Activated CD8-positive, alpha-beta memory T cell treated with anti-CD3 and anti-CD28 coated beads for 4 hours (primary cell): ENCODE results near the gene CHTF8.

ENCODE experiments used
- DNase-seq, 2 donors: peaks; one replicate each; pipeline ENCODE4 v3.0.0-alpha.2; 2020; ENCODE audit warnings: low read depth in 2 of 2

The CHTF8 gene

DNA sequence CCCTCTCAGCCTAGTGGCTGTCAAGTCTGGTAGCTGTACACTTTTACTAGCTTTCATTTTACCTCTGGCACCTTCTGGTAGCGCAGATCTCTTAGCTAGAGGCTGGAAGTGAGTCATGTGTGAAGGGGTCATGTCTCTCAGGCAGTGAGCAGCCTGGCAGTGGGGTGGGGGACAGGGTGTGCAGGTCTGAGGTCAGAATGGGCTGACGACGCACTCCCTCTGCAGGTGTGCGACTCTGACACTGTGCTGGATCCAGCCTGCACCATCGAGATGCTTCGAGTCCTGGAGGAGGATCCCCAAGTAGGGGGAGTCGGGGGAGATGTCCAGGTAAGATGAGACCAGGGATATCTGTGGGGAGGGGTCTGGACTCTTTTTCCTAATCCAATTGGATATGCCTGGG, 19.2 kb downstream of the CHTF8 start:
- no peak for DNase-seq

DNA sequence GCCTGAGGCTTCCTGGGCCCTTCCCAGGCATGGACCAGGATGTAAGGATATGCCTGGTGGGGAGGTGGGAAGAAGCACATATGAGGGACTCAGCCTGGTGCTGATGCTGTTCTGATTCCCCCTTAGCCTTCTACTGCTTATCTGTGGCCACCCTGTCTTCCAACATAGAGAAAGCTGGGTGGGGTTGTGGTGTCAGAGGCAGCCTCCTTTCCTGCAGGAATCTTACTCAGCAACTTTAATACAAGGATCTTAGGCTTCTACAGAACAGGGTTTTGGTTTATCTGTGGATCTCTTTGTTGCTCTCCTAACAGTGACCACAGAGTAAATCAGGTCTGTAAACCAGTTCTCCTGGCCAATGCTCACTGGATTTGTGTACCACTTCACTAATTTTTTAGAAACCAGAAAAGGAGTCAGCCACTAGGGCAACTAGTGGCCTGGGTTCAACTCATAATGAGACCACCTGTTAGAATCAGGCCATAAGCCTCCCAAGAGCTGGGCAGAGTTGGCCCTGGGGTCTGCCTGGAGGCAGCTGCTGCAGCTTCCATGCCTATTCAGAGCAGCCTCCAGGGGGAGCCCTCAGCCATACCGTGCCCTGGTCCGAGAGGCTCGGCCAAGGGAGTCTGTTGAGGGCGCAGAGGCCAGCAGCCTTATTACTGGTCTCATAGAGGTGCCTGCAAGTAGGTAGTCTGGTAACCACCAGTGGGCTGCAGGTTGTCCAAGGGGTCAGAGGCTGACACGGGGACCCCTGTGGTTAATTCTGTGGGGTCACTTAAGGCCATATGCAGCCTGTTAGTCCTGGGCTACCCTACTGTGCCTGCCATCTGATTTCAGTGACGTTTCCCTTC, 19.9 kb downstream of the CHTF8 start:
- DNase-seq, result peak in 1 of 2 donors; percentile 17

DNA sequence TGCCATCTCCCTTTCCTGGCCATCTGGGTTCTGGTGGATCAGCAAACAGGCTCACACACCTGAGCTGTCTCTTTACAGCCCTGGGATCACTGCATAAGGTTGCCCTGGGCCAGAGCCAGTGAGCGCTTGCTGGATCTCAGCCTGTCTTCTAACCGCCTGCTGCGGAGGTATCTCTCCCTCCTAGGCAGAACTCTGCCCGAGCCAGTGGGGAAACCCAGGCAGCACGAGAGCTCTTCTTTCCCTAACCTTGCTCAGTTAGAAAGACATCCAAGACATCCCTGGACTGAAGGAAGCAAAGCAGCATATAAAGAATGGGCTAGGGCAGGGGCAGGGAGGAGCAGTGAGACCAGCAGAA, 20.5 kb downstream of the CHTF8 start:
- no peak for DNase-seq

DNA sequence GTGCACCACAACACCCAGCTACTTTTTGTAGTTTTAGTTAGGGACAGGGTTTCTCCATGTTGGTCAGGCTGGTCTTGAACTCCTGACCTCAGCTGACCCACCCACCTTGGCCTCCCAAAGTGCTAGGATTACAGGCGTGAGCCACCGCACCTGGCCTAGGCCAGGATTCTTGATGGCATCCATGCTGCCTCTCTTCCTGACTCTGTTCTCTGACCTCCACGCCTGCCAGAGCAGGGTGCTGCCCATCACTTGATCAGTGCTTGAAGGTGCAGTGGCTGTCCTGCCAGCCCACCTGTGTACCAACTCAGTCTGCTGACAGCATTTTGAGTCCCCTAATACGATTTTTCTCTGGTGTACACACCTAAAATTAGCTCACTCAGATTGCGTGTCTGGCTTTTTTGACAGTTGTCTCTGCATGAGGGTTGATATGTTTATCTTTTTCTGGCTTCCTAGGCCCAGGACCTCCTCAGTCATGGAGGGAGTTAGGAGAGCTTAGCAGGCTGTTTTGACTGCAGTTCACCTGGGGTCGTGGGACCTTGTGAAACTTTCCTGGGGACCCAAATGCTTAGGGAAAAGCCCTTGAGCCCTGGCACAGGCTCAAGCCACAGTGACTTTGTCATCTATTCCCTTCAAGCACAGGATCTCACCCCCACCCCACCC, 21.0 kb downstream of the CHTF8 start:
- no peak for DNase-seq

DNA sequence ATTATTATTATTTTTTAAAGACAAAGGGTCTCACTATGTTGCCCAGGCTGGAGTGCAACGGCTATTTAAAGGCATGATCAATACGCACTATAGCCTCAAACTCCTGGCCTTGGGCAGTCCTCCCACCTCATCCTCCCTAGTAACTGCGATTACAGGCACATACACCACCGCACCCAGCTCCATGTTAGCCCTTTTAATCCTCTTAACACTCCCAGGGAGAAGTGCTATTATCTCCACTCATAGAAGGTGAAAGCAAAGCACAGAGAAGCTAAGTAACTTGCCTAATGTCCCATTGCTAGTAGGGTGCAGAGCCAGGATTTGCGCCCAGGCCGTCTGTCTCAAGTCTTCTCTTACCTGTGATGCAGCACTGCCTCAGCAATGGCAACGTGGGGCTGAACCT, 22.0 kb downstream of the CHTF8 start:
- DNase-seq, result no peak

DNA sequence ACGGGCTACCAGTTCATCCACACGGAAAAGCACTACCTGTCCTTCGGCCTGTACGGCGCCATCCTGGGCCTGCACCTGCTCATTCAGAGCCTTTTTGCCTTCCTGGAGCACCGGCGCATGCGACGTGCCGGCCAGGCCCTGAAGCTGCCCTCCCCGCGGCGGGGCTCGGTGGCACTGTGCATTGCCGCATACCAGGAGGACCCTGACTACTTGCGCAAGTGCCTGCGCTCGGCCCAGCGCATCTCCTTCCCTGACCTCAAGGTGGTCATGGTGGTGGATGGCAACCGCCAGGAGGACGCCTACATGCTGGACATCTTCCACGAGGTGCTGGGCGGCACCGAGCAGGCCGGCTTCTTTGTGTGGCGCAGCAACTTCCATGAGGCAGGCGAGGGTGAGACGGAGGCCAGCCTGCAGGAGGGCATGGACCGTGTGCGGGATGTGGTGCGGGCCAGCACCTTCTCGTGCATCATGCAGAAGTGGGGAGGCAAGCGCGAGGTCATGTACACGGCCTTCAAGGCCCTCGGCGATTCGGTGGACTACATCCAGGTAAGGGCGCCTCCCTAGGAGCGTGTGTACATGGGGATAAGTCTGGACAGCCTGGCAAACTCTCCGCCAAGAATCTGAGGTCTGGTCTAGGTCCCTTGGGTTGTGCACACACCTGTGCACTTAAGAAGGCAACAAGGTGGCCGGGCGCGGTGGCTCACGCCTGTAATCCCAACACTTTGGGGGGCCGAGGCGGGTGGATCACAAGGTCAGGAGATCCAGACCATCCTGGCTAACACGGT, 22.7 kb downstream of the CHTF8 start:
- no peak for DNase-seq

DNA sequence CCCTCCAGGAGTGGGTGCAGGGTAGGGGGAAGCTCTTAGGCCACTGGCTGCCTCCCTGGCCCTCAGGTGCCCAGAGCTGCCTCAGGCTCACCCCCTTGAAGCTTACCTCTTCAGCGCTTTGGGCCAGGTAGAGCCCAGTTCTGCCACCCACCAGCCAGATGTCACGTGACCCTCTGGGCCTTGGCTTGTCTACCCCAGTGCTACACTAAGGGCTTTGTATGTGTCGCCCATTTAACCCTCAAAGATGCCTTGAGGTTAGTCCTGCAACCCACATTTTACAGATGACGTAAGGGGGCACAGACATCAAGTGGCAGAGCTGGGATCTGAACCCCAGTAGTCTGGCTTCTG, 23.5 kb downstream of the CHTF8 start:
- DNase-seq, result no peak

DNA sequence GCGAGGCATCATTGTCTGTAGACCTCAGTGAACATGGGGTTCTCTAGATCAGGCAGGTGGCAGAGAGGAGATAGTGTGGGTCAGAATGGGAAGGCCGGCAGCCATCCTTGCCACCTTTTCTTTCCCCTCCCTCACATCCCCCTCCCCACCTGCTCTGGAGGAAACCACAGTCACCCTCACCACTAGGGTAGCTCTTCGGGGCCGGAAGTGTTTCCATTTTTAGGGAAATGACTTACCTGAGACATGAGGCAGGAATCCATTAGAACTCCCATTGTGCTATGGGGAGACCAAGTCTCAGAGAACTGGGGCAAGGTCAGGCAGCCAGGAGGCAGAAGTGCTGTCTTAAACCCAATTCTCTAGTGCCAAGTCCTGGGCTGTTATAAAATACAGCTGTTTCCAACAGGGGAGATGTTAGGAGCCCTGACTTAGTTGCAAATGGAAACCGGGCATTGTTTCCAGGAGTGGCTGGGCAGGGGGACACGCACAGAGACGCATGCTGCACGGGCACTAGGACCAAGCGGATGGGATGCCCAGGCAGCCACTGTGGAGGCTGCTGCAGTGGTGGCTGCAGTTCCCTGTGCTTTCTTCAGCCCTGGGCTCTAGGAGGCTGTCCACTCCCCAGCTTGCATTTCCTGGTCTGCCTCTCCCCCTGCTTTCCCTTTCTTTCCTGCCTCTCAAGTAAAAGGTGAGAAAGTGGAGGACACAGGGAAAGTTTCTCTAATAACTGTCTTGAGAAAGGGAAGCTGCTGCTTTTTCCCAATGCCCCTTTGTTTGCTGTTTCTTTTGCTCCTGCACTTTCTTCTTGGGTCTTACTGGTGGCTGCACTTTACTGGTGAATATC, 24.1 kb downstream of the CHTF8 start:
- DNase-seq, result no peak

DNA sequence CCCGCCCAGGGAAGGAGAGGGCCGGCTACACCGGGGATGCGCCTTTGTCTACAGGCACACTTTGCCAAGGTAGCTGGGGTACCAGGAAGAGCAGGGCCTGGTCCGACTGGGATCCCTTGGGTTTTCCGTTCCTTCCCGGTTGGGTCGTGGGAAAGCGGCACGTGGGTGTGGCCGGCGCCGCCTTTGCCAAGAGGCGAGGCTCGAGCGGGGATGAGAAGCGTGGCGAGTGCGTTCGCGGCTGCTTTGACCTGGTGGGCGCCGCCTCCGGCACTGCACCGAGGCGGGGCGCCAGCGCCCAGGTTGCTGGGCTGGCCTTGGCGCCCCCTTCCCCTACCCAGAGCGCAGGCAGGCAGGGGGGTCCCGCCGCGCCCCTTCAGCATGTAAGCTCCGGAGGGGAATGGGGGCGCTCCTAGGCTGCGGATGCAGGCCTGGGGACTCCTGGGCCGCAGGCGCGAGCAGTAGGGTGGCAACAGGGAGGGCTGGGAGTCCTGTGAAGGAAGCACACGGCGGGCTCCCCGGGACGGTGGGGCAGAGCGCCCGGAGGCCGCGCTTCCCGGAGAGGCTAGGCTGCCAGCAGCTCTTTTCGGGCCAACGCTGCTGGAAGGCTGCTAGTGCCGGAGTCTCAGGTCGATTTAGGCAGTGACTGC, 24.9 kb downstream of the CHTF8 start:
- DNase-seq, result no peak

DNA sequence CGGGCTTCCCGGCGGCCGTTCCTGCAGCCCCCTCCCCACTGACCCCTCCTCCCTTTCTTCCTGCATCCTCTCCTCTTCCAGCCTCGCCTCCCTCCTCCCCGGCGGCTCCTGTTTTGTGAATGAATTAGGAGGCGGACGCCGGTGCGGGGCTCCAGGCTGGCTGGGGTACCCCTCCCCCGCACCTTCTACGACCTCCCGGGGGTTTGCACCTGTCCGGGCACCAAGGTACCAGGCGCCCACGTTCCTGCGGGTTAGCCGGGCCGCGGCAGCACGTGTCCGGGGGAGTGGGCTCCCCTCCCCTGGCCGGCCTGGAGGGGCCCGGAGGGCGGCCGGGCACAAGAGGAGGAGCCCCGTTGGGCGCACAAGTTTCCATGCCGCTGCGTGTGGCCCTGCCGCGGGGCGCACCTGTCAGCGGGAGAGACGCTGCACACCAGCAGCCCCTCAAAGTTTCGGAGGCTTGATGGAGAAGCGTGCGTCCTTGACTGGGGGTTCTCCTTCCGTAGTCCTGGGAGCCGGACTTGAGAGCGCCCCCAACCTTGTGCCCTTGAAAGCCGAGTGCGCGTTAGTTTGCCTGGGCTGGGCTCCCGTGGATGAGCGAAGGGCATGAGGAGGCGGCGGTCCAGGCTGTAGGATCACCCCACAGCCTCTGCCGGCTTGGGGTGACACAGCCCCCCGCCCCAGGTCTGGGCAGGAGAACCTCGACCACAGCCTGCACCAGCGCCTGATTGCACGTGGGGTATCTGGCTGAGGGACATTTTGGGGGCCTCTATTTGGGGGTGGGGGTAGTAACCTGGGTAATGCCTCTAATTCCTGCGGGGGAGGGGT, 25.7 kb downstream of the CHTF8 start:
- no peak for DNase-seq

DNA sequence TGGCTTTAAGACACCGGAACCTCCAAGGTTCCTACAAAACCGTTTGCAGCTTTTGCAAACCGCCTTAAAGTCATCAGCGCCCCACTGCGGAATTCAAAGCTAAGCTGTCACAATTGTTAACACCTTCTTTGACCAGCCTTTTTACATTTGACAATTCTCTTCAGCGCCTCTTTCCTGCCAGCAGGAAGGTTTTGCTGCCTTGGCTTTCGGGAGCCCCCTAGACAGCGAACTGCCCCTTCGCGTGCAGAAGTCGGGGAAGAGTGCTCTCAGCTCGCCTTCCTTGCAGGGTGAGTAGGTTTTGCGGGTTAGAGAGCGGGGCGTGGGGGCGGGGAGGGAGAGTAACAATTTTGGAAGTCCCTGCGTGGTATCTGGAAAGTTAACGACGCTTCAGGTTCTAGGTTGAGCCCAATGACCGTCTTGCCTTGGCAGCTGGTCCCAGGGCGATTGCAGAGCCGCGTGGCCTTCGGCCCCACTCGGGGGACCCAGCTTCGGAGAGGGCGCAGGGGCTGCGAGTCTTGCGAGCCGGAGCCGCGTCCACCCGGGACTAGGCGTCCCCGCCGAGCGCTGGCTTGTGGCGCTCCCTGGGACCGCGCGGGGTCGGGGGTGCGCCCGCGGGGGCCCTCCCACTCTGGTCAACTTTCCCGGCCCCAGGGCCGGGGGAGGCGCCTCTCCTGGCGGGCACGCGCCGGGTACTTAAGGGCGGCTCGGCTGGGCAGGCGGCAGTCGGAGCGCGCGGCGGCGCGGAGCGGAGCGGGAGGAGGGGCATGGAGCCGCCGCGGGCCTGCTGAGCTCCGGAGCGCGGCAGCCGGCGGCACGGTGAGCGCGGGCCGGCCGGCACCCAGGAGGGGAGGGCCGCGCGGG, 26.7 kb downstream of the CHTF8 start, which contains the start of gene HAS3:
HAS3 (plus strand) TSS at position 153 of the 861 bp plus-strand sequence. CDS start 3,743 bp downstream, outside the sequence.
- no peak for DNase-seq

DNA sequence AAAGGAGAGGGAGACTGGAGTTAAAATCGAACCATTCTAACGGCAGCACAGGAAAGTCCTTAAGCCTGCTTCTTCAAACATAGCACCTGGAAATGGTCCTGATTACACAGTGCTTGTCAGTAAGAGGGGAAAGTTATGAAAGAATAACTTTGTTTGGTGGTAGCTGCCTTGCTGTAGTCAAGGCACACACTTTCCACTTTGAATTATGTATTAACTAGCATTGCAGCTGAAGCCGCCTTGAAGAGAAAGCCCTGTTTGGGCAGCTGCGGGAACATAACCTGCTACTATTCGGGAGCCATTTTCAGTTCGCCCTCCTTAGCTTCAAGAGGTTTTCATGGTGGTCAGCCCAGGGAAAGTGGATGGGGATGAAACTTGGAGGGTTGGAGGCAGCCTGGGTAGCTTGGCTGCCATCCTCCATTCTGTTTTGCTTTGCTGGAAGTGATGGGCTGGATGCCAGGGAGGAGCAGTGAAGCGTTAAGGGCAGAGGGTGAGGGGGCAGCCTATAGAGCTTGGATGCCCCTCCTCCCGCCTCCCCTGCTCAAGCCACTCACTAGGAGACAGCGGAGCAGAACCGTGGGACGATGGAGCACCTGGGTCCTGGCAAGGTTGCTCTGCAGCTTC, 32.2 kb downstream of the CHTF8 start:
- no peak for DNase-seq

DNA sequence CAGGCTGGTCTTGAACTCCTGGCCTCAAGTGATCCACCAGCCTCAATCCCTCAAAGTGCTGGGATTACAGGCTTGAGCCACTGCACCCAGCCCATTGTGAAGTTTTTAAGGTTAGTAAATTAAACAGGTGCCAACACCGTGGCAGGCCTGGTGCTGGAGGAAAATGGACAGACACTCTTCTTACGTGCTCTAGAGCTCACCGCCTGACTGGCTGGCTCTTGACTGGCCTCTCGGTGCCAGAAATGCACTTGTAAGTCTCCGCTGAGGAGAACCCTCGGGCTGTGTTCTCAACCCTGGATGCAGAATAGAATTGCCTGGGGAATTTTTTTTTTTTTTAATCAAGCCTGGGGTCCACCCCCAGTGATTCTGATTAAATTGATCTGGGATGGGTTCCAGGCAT, 37.2 kb downstream of the CHTF8 start:
- no peak for DNase-seq

DNA sequence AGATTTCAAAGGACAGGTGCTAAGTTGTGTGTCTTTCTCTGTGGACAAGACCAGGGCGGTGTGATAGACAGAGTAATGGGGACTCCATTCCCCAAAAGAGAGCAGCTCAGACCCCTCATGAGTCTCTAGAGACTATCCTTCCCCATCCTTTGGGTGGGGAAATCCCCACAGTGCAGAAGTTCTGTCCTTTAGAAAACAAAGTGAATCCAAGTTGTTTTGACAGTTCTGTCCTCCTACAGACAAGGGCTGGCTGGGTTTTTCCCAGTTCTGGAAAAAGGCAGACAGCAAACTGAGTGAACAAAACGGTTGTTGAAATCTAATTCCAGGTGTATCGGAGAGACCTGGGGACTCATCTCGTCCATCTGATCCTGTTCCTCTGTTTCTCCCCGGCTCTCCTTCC, 37.9 kb downstream of the CHTF8 start:
- no peak for DNase-seq

DNA sequence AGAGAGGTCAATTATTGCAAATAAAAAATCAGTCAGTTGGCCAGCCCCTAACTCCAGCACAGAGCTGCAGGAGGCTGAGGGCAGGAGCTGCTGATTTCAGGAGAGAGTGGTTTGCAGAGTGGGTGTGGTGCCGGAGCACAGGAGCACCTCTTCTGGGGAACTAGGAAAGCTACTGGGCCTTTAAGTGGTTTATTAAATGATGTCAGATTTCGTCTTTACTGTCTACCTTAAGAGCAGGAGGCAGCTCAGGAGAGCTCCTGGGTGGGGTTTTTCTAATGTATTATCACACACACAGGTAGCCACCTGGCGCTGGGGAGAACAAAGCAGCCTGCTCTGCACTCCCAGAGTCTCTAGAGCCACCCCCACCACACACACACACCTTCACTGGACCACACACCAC, 38.4 kb downstream of the CHTF8 start:
- DNase-seq, result no peak

DNA sequence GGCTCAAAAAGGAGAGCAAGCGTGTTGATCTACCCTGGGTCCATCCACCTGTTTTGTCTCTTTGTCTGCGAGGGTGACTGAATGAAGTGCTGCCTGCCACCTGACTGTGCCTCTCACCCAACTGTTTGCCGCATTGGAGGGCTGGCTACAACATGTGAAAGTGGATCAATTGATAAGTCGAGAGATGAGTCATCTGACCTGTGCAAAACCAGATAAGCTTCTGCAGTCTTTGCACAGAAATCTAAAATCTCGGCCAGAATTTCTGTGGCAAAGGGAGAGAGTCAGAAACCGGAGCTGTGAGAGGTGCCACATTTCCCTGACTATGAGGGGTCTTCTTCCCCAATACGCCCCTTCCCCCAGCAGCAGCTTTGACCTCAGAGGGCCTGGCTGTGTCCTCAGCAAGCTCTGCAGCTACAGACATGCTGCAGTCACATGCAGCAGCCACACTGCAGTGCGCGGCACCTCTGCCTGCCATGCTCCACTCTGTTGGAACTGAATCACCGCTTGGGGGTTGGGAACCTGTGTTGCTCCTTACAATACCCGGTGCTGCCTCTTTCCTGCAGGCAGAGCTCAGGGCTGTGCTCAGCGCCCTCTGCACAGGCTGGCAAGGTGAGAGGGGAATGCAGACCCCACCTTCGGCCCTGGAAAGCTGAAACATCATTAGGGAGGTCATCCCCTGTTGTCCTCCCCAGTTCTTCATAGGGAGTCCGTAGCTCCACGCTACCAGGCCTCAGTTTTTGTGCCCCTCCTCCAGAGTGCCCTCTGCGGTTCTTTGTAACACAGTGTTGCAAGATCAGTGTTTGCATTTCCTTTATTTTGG, 43.1 kb downstream of the CHTF8 start:
- peak in 1 of 2 donors; percentile 4 for DNase-seq

DNA sequence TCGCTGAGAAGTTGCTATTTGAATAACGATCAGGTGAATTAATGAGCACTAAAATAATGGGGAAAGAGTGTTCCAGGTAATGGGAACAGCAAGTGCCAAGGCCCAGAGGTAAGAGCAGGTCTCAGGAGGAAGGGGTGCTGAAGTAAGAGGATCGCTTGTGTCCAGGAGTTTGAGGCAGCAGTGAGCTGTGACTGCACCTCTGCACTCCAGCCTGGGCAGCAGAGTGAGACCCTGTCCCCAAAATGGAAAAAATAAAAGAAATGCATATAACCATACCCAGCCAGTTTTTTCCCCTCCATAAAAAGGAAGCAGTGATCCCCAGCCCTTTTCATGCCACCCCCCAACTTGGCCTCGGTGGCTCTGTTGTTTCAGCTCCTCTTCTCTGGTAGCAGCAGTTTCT, 43.7 kb downstream of the CHTF8 start:
- no peak for DNase-seq

DNA sequence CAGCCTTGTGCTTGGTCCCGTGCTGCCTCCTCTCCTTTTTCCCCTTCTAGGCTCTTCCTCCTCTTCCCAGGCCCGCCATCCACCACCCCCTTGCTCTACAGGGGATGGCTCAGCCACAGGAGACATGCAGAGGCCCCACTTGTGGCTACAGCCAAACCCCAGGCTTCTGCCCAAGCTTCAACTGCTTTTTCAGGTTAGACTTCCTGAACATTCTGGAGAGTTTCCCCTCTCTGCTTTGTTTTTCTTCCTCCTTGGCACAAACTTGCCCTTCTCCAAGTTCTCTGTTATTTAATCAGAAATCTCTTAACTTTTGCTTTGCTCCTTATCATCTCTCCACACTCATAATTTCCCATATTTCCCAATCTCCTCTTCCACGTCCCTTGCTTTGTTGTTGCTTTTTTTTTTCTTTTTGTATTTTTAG, 45.2 kb downstream of the CHTF8 start:
- no peak for DNase-seq
